Left forelimb (tissue), 1 donor: ENCODE results near the gene GNG12.

ENCODE experiments used
- DNase-seq: peaks from one replicate; pipeline ENCODE4 v3.0.0-alpha.2; 2018; ENCODE audit warnings: low spot score

Gene GNG12

GRCh38 chr1:67832737-67833601 is at the start of gene GNG12:
GNG12 (minus strand) TSS chr1:67833467; CDS start chr1:67707686, 125,781 bp downstream.
- DNase-seq: peak; percentile 91

- no peak for DNase-seq
Measured at GRCh38 chr1:67882196-67882958, 49.1 kb upstream of the GNG12 start.

- no peak for DNase-seq
Measured at GRCh38 chr1:67880056-67880601, 46.9 kb upstream of the GNG12 start.

GRCh38 chr1:67879485-67879884 is 46.2 kb upstream of the GNG12 start:
- no peak for DNase-seq

- DNase-seq: no peak
Measured at GRCh38 chr1:67874501-67875111, 41.3 kb upstream of the GNG12 start.

GRCh38 chr1:67869233-67869632 is 36.0 kb upstream of the GNG12 start:
- DNase-seq: no peak

- DNase-seq: no peak
Measured at GRCh38 chr1:67863637-67864036, 30.4 kb upstream of the GNG12 start.

- no peak for DNase-seq
Measured at GRCh38 chr1:67862685-67863084, 29.4 kb upstream of the GNG12 start.

- no peak for DNase-seq
Measured at GRCh38 chr1:67861856-67862516, 28.7 kb upstream of the GNG12 start.

GRCh38 chr1:67860776-67861175 is 27.5 kb upstream of the GNG12 start:
- no peak for DNase-seq

GRCh38 chr1:67856921-67857320 is 23.7 kb upstream of the GNG12 start:
- DNase-seq: no peak

GRCh38 chr1:67855961-67856360 is 22.7 kb upstream of the GNG12 start:
- no peak for DNase-seq

- no peak for DNase-seq
Measured at GRCh38 chr1:67855444-67855843, 22.2 kb upstream of the GNG12 start.

GRCh38 chr1:67853704-67854103 is 20.4 kb upstream of the GNG12 start:
- DNase-seq: peak; percentile 70

- no peak for DNase-seq
Measured at GRCh38 chr1:67851800-67852199, 18.5 kb upstream of the GNG12 start.

- DNase-seq: no peak
Measured at GRCh38 chr1:67850611-67851075, 17.4 kb upstream of the GNG12 start.

- DNase-seq: no peak
Measured at GRCh38 chr1:67850151-67850551, 16.9 kb upstream of the GNG12 start.

- no peak for DNase-seq
Measured at GRCh38 chr1:67847466-67847865, 14.2 kb upstream of the GNG12 start.

- no peak for DNase-seq
Measured at GRCh38 chr1:67846538-67846937, 13.3 kb upstream of the GNG12 start.

- DNase-seq: no peak
Measured at GRCh38 chr1:67844988-67845387, 11.7 kb upstream of the GNG12 start.

GRCh38 chr1:67843746-67844145 is 10.5 kb upstream of the GNG12 start:
- no peak for DNase-seq

GRCh38 chr1:67843331-67843730 is 10.1 kb upstream of the GNG12 start:
- DNase-seq: no peak
